AG09319 (cell line): ENCODE results near the gene ASPN.

Experiments
- DNase-seq: peaks from one replicate; pipeline ENCODE4 v3.0.0-alpha.2; 2010; ENCODE audit warnings: low read depth; ENCODE audit errors: extremely low read depth
- TF ChIP-seq, protein P1 (sequence below): IDR thresholded peaks from 2 replicates; pipeline ENCODE4 v1.5.1; 2011; ENCODE audit warnings: low read depth, mild to moderate bottlenecking, inconsistent platforms, low read length, moderate library complexity

ASPN gene

GRCh38 chr9:92524881-92525280 lies 42.6 kb upstream of the ASPN start:
- TF ChIP-seq, protein P1, sequence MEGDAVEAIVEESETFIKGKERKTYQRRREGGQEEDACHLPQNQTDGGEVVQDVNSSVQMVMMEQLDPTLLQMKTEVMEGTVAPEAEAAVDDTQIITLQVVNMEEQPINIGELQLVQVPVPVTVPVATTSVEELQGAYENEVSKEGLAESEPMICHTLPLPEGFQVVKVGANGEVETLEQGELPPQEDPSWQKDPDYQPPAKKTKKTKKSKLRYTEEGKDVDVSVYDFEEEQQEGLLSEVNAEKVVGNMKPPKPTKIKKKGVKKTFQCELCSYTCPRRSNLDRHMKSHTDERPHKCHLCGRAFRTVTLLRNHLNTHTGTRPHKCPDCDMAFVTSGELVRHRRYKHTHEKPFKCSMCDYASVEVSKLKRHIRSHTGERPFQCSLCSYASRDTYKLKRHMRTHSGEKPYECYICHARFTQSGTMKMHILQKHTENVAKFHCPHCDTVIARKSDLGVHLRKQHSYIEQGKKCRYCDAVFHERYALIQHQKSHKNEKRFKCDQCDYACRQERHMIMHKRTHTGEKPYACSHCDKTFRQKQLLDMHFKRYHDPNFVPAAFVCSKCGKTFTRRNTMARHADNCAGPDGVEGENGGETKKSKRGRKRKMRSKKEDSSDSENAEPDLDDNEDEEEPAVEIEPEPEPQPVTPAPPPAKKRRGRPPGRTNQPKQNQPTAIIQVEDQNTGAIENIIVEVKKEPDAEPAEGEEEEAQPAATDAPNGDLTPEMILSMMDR: no peak
- no peak for DNase-seq

DNA sequence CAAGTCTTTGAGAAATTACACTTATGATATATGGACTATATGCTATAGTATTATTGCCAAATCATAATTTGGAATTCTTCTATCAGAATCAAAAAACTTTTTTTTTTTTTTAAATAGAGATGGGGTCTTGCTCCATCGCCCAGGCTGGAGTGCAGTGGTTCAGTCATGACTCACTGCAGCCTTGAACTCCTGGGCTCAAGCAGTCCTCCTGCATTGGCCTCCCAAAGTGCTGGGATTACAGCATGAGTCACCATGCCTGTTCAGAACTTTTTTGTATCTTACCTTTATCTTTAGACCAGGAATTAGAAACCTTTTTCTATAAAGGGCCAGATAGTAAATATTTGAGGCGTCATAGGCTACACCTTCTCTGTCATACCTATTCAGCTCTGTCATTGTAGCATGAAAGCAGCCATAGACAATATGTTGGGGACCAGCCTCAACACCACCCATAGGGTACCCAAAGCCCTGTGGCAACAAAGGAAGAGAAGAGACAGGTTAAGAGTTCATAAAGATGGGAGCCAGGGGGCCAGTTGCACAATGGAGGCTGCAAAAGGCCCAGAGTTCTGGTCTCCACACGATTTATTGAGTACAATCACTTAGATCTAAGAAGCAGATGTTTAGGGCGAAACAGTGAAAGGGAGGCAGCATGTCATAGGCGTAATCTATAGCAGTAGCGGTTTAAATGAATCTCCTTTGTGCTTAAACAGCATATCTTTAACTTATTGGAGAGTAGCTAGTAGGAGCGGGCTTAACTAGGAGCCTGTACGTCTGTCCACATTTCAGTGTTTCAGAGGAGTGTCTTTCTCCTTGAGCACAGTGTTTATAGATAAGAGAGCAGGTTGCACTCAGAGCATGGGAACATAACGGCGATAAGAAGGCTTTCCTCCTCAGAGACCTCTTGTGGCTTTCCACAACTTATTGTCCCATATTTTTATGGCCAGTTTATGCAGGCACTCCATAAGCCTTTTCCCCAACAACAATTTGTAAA lies 41.0 kb upstream of the ASPN start:
- TF ChIP-seq, protein P1: no peak
- DNase-seq: no peak

DNA sequence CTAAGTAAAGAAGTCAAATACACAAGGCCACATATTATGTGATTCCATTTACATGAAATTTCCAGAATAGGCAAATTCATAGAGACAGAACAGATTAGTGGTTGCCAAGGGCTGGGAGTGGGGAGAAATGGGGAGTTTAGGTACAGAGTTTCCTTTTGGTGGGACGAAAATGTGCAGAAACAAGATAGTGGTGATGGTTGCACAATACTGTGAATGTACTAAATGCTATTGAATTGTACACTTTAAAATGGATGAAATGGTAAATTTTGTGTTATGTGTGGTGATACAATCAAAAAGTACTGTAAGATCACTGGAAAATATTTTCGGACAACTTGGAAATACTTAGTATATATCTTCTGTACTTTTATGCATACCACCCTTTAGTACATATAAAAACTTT lies 38.5 kb upstream of the ASPN start:
- DNase-seq: no peak
- TF ChIP-seq, protein P1: no peak

- no peak for DNase-seq
- TF ChIP-seq, protein P1: no peak
Observed at GRCh38 chr9:92518199-92518598, 35.9 kb upstream of the ASPN start.

- TF ChIP-seq, protein P1: no peak
- DNase-seq: no peak
Observed at GRCh38 chr9:92517046-92517445, 34.7 kb upstream of the ASPN start.

DNA sequence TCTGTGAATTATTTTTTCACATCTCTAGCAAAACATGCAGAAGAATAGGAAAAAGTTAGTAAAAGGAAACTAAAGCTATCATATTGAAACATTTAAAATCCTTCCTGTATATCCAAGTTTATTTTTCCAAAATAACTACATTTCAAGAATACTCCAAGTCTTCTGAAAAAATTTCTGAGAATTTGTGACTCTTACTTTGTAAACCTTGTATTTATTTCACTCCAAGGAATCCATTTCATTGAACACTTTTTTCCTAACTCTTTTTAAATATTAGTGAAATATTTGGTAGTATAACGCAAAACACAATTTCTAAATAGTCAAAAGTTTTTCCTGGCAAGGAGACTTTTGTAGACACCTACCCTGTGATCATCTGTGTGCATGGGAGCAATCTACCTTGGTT lies 34.2 kb upstream of the ASPN start:
- TF ChIP-seq, protein P1: no peak

DNA sequence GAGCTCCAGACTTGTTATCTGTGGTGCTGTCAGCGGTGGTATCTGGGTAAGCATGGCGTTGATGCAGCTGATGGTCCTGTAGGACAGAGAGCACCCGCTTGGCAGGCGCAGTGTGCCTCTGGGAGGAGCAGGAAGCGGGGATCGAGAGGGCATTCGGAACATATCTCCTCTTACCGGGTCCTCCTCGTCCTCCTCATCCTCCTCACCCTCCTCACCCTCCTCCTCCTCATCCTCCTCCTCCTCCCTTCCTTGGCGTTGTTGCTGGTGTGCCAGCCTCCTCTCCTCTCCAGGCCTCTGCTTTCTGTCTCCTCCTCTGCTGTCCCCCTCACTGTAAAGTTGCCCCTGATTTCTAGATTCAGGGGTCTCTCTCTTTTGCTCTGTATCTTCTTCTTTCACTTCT lies 32.3 kb upstream of the ASPN start:
- no peak for DNase-seq
- TF ChIP-seq, protein P1: no peak

More for the DNA sequence above, 34.2 kb upstream of the ASPN start:
- no peak for DNase-seq
